ENCODE results near the gene MMD.
"Not testable (repeated sequence)": the region's sequence is repeated elsewhere in the genome, so short reads cannot be mapped to it uniquely, and the experiment has no call there.

Gene MMD

GRCh38 chr17:55420067-55420775, 1.4 kb downstream of the MMD start:
- peak in 1 of 5 experiments; percentile 84 for DNase-seq

GRCh38 chr17:55418369-55419268, 3.0 kb downstream of the MMD start:
- peak in 1 of 5 experiments; percentile 22 for DNase-seq

GRCh38 chr17:55417411-55418268, 4.0 kb downstream of the MMD start:
- no peak for DNase-seq

GRCh38 chr17:55416470-55417052, 5.1 kb downstream of the MMD start:
- DNase-seq, result no peak

GRCh38 chr17:55416000-55416399, 5.6 kb downstream of the MMD start:
- no peak for DNase-seq

GRCh38 chr17:55414983-55415382, 6.7 kb downstream of the MMD start:
- DNase-seq, result no peak

- DNase-seq, result peak in 1 of 5 experiments; percentile 68
These were observed 7.7 kb downstream of the MMD start for GRCh38 chr17:55413825-55414489.

GRCh38 chr17:55411463-55411855, 10.2 kb downstream of the MMD start:
- no peak for DNase-seq

GRCh38 chr17:55410722-55411462, 10.7 kb downstream of the MMD start:
- DNase-seq, result no peak

- DNase-seq, result no peak
These were observed 12.4 kb downstream of the MMD start for GRCh38 chr17:55409030-55409800.

- DNase-seq, result no peak
These were observed 13.7 kb downstream of the MMD start for GRCh38 chr17:55407641-55408566.

GRCh38 chr17:55405600-55405999, 16.0 kb downstream of the MMD start:
- DNase-seq, result no peak

- not testable (repeated sequence) for DNase-seq
These were observed 17.4 kb downstream of the MMD start for GRCh38 chr17:55404197-55404596.

GRCh38 chr17:55402374-55402773, 19.3 kb downstream of the MMD start:
- DNase-seq, result no peak

- no peak for DNase-seq
These were observed 22.9 kb downstream of the MMD start for GRCh38 chr17:55398689-55399088.

- DNase-seq, result no peak
These were observed 25.7 kb downstream of the MMD start for GRCh38 chr17:55395803-55396505.

- DNase-seq, result no peak
These were observed 27.1 kb downstream of the MMD start for GRCh38 chr17:55394357-55395021.
